ENCODE measurements around the gene KBTBD8.

GRCh38 chr3:66989241-66989640 is 8.9 kb upstream of the KBTBD8 start:
- TF ChIP-seq EZH2 (IDR thresholded peaks at IDR 0.05; ENCODE audit: low read length, missing control alignments) = no peak
- no peak for TF ChIP-seq CTCF (conservative IDR thresholded peaks at IDR 0.05 in 1 of 2, IDR thresholded peaks at IDR 0.05 in 1 of 2; ENCODE audit: low read depth in 1 of 2, low read length in 2 of 2)

All from fibroblast of lung (primary cell).